DND-41 (cell line): Measurements from ENCODE around the gene YTHDF1.

Experiments used
- ATAC-seq: fragments of 200-7000 bp; cut with Tn5 transposase; 3 replicates; pipeline ENCODE4 v1.9.1; 2021; ENCODE audit warnings: low read depth; ENCODE audit not compliant: insufficient read depth
- DNase-seq: peaks from one replicate; pipeline ENCODE4 v3.0.0-alpha.2; 2020
- H2AFZ ChIP-seq: 2 replicates; pipeline ENCODE4 v1.6.0; 2012; ENCODE audit warnings: low read depth, low read length
- H3K27ac ChIP-seq: 2 replicates; pipeline ENCODE4 v1.5.1; 2012; ENCODE audit warnings: low read length, inconsistent platforms
- H3K27me3 ChIP-seq: fragments of 200-600 bp; sonication (generic); 2 replicates; pipeline ENCODE4 v1.6.0; 2012; ENCODE audit warnings: low read length, mild to moderate bottlenecking, inconsistent platforms; ENCODE audit not compliant: insufficient read depth, poor library complexity
- H3K36me3 ChIP-seq: 2 replicates; pipeline ENCODE4 v1.5.1; 2012; ENCODE audit warnings: low read length, inconsistent platforms; ENCODE audit not compliant: insufficient read depth
- H3K4me1 ChIP-seq: 2 replicates; pipeline ENCODE4 v1.5.1; 2012; ENCODE audit warnings: mild to moderate bottlenecking, low read length; ENCODE audit not compliant: insufficient read depth
- H3K4me2 ChIP-seq: 2 replicates; pipeline ENCODE4 v1.6.0; 2012; ENCODE audit warnings: mild to moderate bottlenecking, moderate library complexity, low read length, inconsistent platforms; ENCODE audit not compliant: insufficient read depth
- H3K4me3 ChIP-seq, 2 experiments: fragments of 200-600 bp in 1 of 2; shearing (Covaris generic) in 1 of 2; 2 replicates each; pipeline ENCODE4 v1.5.1; 2012 to 2016; ENCODE audit warnings: inconsistent platforms in 2 of 2, low read length in 2 of 2, mild to moderate bottlenecking in 2 of 2, low read depth in 1 of 2, moderate library complexity in 1 of 2
- H3K79me2 ChIP-seq: 2 replicates; pipeline ENCODE4 v1.6.0; 2012; ENCODE audit warnings: low read length, inconsistent platforms; ENCODE audit not compliant: insufficient read depth
- H3K9ac ChIP-seq: 2 replicates; pipeline ENCODE4 v1.6.0; 2012; ENCODE audit warnings: low read depth, mild to moderate bottlenecking, inconsistent platforms, low read length, moderate library complexity
- H3K9me3 ChIP-seq: 2 replicates; pipeline ENCODE4 v1.5.1; 2012; ENCODE audit warnings: low read length, moderate library complexity, mild to moderate bottlenecking, inconsistent platforms; ENCODE audit not compliant: insufficient read depth, severe bottlenecking
- H4K20me1 ChIP-seq: 2 replicates; pipeline ENCODE4 v1.6.0; 2012; ENCODE audit warnings: low read length; ENCODE audit not compliant: insufficient read depth
- EZH2 ChIP-seq: IDR thresholded peaks from 3 replicates; pipeline ENCODE4 v1.6.1; 2012; ENCODE audit warnings: borderline replicate concordance, low read depth, mild to moderate bottlenecking, moderate library complexity, low read length, inconsistent platforms; ENCODE audit not compliant: severe bottlenecking
- TF ChIP-seq, protein P1 (sequence below): IDR thresholded peaks from 2 replicates; pipeline ENCODE4 v1.5.1; 2012; ENCODE audit warnings: borderline replicate concordance, low read length, moderate library complexity, mild to moderate bottlenecking; ENCODE audit not compliant: poor library complexity, severe bottlenecking; ENCODE audit errors: extremely low read depth

YTHDF1 gene

DNA sequence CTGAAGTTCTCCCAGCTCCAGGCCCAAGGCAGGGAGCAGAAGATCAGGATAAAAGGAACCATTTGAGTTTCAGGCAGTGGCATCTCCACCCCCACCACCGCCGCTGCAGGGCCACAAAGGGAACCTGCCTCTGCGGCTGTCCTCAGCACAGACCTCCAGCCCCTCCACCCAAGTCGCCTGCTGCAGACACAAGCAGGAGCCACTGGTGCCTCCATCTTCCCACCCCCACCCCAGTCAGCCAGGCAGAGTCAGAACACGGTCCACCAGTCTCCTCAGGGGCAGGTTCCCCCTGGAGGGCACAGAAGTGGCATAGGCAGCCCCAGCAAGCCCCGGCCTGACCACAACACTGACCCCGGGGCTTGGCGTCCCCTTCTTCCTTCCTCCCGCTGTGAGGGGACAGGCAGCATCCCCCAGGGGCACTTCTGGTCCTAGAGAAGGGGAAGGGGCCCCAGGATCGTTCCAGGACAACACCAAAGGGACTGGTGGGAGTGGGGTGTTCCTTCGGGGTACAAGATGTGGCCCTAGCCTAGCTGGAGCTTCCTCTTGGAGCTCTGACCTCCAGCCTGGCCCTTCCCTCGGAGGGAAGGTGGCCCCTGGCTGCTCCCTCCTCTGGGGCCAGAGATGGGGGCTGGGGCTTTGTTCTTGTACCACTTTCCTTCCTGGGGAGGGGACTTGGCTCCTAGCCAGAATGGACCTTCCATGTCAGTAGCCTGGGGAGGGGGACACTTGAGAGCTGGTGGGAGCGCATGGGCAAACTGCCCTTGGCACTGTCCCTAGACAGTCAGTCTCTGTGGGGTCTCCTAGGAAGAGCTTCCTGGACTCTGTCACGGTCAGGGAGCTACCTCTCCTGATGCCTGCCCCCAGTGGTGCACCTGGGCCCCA is 36.0 kb downstream of the YTHDF1 start:
- H3K4me3 ChIP-seq: no peak overlapping the region
- no peak overlapping the region for H3K27ac ChIP-seq
- H3K4me1 ChIP-seq: peaks cover 9% of the 10 kb centered on the region
- no peak overlapping the region for H3K9ac ChIP-seq
- no peak for ATAC-seq
- DNase-seq: no peak
- no peaks in the 10 kb centered on the region for H3K36me3 ChIP-seq
- no peak for TF ChIP-seq EZH2
- TF ChIP-seq, protein P1, sequence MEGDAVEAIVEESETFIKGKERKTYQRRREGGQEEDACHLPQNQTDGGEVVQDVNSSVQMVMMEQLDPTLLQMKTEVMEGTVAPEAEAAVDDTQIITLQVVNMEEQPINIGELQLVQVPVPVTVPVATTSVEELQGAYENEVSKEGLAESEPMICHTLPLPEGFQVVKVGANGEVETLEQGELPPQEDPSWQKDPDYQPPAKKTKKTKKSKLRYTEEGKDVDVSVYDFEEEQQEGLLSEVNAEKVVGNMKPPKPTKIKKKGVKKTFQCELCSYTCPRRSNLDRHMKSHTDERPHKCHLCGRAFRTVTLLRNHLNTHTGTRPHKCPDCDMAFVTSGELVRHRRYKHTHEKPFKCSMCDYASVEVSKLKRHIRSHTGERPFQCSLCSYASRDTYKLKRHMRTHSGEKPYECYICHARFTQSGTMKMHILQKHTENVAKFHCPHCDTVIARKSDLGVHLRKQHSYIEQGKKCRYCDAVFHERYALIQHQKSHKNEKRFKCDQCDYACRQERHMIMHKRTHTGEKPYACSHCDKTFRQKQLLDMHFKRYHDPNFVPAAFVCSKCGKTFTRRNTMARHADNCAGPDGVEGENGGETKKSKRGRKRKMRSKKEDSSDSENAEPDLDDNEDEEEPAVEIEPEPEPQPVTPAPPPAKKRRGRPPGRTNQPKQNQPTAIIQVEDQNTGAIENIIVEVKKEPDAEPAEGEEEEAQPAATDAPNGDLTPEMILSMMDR: no peak
- H4K20me1 ChIP-seq: peaks cover 37% of the 10 kb centered on the region
- H2AFZ ChIP-seq: no peak overlapping the region
- H3K4me2 ChIP-seq: no peak overlapping the region
- H3K9me3 ChIP-seq: no peaks in the 10 kb centered on the region
- H3K27me3 ChIP-seq: no peaks in the 10 kb centered on the region
- H3K79me2 ChIP-seq: no peaks in the 10 kb centered on the region

DNA sequence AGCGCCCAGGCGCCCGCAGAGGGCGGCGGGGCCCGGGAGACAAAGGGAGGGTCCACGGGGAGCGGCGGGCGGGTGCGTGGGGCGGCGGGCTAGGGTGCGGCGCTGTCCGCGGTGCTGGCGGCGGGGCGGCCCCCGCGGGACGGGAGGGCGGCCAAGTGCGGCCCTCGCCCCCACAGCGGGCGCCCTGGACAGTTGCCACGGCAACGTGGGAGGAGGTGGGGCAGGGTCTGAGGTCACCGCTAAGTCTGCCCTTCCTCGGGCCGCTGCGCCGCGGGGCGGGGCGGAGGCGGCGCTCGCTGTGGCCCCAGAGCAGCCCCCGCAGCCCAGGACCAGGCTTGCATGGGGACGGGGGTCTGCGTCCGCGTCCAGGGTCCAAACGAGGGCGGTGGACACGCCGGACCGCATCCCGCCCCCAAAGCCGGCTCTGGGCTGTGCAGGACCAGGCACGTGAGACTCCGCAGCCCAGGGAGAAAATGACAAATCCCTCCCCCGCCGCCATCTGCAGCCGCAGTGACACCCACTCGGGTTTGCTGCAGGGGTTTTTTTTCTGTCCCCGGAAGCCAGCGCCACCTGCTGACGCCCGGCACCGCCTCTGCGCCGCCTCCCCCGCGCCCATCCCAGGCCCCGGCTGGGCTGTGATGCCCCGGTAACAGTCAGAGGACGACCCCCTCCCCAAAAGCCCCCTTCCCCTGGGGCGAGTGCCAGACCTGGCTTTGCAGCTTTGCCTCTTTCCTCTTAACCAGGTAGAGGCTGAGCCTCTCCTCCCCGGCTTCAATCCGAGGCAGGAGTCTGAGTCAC is 36.8 kb downstream of the YTHDF1 start:
- H3K9ac ChIP-seq: no peak overlapping the region
- H3K4me2 ChIP-seq: peak overlapping the region; percentile 4; the same call in 1 of the 2 replicates
- H3K27me3 ChIP-seq: no peaks in the 10 kb centered on the region

DNA sequence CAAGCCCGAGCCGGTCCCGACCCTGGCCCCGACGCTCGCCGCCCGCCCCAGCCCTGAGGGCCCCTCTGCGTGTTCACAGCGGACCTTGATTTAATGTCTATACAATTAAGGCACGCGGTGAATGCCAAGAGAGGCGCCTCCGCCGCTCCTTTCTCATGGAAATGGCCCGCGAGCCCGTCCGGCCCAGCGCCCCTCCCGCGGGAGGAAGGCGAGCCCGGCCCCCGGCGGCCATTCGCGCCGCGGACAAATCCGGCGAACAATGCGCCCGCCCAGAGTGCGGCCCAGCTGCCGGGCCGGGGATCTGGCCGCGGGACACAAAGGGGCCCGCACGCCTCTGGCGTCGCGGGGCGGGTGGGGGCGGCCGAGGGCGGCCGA is 37.5 kb downstream of the YTHDF1 start:
- H3K27me3 ChIP-seq: no peaks in the 10 kb centered on the region
- H3K79me2 ChIP-seq: no peaks in the 10 kb centered on the region
- ATAC-seq (no peak), DNase-seq (no peak)
- no peak for TF ChIP-seq EZH2
- TF ChIP-seq, protein P1: no peak
- no peak overlapping the region for H2AFZ ChIP-seq
- no peak overlapping the region for H3K9ac ChIP-seq
- H3K4me1 ChIP-seq: peaks cover 9% of the 10 kb centered on the region
- H3K36me3 ChIP-seq: no peaks in the 10 kb centered on the region
- H4K20me1 ChIP-seq: peaks cover 44% of the 10 kb centered on the region
- H3K27ac ChIP-seq: no peak overlapping the region
- no peak overlapping the region for H3K4me2 ChIP-seq
- no peak overlapping the region for H3K4me3 ChIP-seq
- H3K9me3 ChIP-seq: no peaks in the 10 kb centered on the region

More for the DNA sequence above, 36.8 kb downstream of the YTHDF1 start:
- Histone ChIP-seq H4K20me1 (peaks cover 44% of the 10 kb centered on the region), H3K36me3 (no peaks in the 10 kb centered on the region), H3K79me2 (no peaks in the 10 kb centered on the region), H3K27ac (no peak overlapping the region), H3K9me3 (no peaks in the 10 kb centered on the region), H2AFZ (no peak overlapping the region), H3K4me3 (no peak overlapping the region), H3K4me1 (peaks cover 9% of the 10 kb centered on the region)
- peak; percentile 77 for DNase-seq
- ATAC-seq: peak; percentile 82
- no peak for TF ChIP-seq EZH2
- TF ChIP-seq, protein P1: peak; percentile 78
